Suprapubic skin (tissue), 4 donors: ENCODE results near the gene GGT7. TPM values are rescaled to one million over a fixed set of nuclear protein-coding genes. Genes with fewer than 3 reads are reported as not detected.

Experiments
- DNase-seq, 2 donors: peaks; one replicate each; pipeline ENCODE4 v3.0.0-alpha.2; 2019; ENCODE audit warnings: low spot score in 2 of 2
- H3K27ac ChIP-seq: fragments of 200-600 bp; sonication (generic); one replicate; pipeline ENCODE4 v1.5.1; 2019
- H3K27me3 ChIP-seq: fragments of 200-600 bp; sonication (generic); one replicate; pipeline ENCODE4 v1.5.1; 2019
- H3K36me3 ChIP-seq: fragments of 200-600 bp; sonication (generic); one replicate; pipeline ENCODE4 v1.5.1; 2019
- H3K4me1 ChIP-seq: fragments of 200-600 bp; sonication (generic); one replicate; pipeline ENCODE4 v1.5.1; 2019
- H3K4me3 ChIP-seq: fragments of 200-600 bp; sonication (generic); one replicate; pipeline ENCODE4 v1.5.1; 2019; ENCODE audit warnings: mild to moderate bottlenecking
- H3K9me3 ChIP-seq: fragments of 200-600 bp; sonication (generic); one replicate; pipeline ENCODE4 v1.5.1; 2019
- EP300 ChIP-seq: sonication (generic); formaldehyde crosslinking; IDR thresholded peaks from one replicate; pipeline ENCODE4 v1.6.1; 2017; ENCODE audit warnings: antibody characterized with exemption
- POLR2A ChIP-seq, 2 donors: fragments of 450-650 bp; IDR thresholded peaks; one replicate each; pipeline ENCODE4 v1.6.1; 2017; ENCODE audit warnings: antibody characterized with exemption in 2 of 2, mild to moderate bottlenecking in 2 of 2, moderate library complexity in 2 of 2
- POLR2AphosphoS5 ChIP-seq, 3 donors: sonication (generic); formaldehyde crosslinking; IDR thresholded peaks; one replicate each; pipeline ENCODE4 v1.6.1; 2017; ENCODE audit warnings: antibody characterized with exemption in 3 of 3
- WGBS: methylation state at CpG from one replicate; pipeline ENCODE4 v1.1.5; 2018; 5-methylcytosine and 5-hydroxymethylcytosine counted together
- total RNA-seq, 4 donors: library from RNA; depleted of rRNA; stranded (reverse); fragments of >200 nt; gene quantifications; one replicate each; pipeline ENCODE4 v1.1.0, GENCODE V29; 2016
- TF ChIP-seq, protein P1 (sequence below), 2 donors: fragments of 200-600 bp in 1 of 2; fragments of 450-650 bp in 1 of 2; sonication (generic) in 1 of 2; IDR thresholded peaks; one replicate each; pipeline ENCODE4 v1.5.1; 2016 to 2019; ENCODE audit warnings: antibody characterized with exemption in 2 of 2, mild to moderate bottlenecking in 1 of 2, moderate library complexity in 1 of 2

The GGT7 gene
- total RNA-seq, 4 donors from 2014 or later: 4.3 to 13.1 (median 11.1) TPM

DNA sequence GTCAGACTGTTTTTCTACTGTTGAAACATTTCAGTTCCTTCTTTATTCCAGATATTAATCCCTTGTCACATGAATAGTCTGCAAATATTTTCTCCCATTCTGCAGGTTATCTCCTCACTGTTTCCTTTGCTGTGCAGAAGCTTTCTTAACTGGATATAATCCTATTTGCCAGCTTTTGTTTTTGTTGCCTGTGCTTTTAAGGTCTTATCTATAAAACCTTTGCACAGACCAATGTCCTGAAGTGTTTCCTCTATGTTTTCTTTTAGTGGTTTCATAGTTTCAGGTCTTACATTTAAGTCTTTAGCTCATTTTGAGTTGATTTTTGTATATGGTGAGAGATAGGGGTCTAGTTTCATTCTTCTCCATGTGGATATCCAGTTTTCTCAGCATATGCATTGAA lies 66.4 kb downstream of the GGT7 start:
- H3K27ac ChIP-seq: no peak overlapping the region
- TF ChIP-seq, protein P1, sequence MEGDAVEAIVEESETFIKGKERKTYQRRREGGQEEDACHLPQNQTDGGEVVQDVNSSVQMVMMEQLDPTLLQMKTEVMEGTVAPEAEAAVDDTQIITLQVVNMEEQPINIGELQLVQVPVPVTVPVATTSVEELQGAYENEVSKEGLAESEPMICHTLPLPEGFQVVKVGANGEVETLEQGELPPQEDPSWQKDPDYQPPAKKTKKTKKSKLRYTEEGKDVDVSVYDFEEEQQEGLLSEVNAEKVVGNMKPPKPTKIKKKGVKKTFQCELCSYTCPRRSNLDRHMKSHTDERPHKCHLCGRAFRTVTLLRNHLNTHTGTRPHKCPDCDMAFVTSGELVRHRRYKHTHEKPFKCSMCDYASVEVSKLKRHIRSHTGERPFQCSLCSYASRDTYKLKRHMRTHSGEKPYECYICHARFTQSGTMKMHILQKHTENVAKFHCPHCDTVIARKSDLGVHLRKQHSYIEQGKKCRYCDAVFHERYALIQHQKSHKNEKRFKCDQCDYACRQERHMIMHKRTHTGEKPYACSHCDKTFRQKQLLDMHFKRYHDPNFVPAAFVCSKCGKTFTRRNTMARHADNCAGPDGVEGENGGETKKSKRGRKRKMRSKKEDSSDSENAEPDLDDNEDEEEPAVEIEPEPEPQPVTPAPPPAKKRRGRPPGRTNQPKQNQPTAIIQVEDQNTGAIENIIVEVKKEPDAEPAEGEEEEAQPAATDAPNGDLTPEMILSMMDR (IDR thresholded peaks at IDR 0.05): no peak
- TF ChIP-seq EP300: no peak
- no peak for TF ChIP-seq POLR2A (IDR thresholded peaks at IDR 0.05)
- no peak for TF ChIP-seq POLR2AphosphoS5 (IDR thresholded peaks at IDR 0.05)
- H3K4me3 ChIP-seq: no peak overlapping the region
- no peak for DNase-seq
- H3K4me1 ChIP-seq: no peaks in the 10 kb centered on the region
- no peaks in the 10 kb centered on the region for H3K36me3 ChIP-seq
- H3K27me3 ChIP-seq: no peaks in the 10 kb centered on the region
- no peaks in the 10 kb centered on the region for H3K9me3 ChIP-seq

DNA sequence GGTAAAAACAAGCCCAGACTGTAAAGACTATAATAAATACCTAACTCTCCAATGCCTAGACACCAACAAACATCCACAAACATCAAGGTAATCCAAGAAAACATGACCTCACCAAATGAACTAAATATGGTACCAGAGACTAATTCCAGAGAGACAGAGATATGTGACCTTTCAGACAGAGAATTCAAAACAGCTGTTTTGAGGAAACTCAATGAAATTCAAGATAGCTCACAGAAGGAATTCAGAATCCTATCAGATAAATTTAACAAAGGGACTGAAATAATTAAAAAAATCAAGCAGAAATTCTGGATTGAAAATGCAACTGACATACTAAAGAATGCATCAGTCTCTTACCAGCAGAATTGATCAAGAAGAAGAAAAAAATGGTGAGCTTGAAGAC lies 73.8 kb downstream of the GGT7 start:
- Histone ChIP-seq H3K36me3 (peaks cover 4% of the 10 kb centered on the region), H3K4me3 (no peak overlapping the region), H3K4me1 (peaks cover 9% of the 10 kb centered on the region), H3K27me3 (no peaks in the 10 kb centered on the region), H3K9me3 (no peaks in the 10 kb centered on the region), H3K27ac (no peak overlapping the region)
- no peak for DNase-seq
- TF ChIP-seq, protein P1 (IDR thresholded peaks at IDR 0.05): no peak
- no peak for TF ChIP-seq EP300
- TF ChIP-seq POLR2AphosphoS5 (IDR thresholded peaks at IDR 0.05): no peak
- TF ChIP-seq POLR2A (IDR thresholded peaks at IDR 0.05): no peak

DNA sequence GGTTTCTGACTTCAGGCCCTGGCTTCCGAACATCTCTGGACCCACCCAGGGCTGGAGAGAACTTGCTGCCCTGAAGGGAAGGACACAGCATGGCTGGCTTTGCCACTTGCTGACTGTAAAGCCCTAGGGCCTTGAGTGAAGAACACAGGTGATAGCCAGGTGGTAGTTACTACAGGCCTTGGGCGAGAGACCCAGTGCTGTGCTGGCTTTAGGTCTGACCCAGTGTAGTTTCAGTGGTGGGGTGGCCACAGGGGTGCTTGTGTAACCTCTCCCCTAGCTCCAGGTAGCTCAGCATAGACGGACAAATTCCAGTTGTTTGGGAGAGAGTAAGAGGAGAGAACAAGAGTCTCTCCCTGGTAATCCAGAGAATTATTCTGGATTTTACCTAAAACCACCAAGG lies 74.3 kb downstream of the GGT7 start:
- WGBS: 63% methylated on average over 3 of the region's 3 CpGs
- Histone ChIP-seq H3K27ac (no peak overlapping the region), H3K36me3 (peaks cover 4% of the 10 kb centered on the region), H3K27me3 (no peaks in the 10 kb centered on the region), H3K9me3 (no peaks in the 10 kb centered on the region), H3K4me3 (no peak overlapping the region), H3K4me1 (peaks cover 9% of the 10 kb centered on the region)
- DNase-seq: no peak
- no peak for TF ChIP-seq POLR2A (IDR thresholded peaks at IDR 0.05)
- TF ChIP-seq, protein P1 (IDR thresholded peaks at IDR 0.05): no peak

DNA sequence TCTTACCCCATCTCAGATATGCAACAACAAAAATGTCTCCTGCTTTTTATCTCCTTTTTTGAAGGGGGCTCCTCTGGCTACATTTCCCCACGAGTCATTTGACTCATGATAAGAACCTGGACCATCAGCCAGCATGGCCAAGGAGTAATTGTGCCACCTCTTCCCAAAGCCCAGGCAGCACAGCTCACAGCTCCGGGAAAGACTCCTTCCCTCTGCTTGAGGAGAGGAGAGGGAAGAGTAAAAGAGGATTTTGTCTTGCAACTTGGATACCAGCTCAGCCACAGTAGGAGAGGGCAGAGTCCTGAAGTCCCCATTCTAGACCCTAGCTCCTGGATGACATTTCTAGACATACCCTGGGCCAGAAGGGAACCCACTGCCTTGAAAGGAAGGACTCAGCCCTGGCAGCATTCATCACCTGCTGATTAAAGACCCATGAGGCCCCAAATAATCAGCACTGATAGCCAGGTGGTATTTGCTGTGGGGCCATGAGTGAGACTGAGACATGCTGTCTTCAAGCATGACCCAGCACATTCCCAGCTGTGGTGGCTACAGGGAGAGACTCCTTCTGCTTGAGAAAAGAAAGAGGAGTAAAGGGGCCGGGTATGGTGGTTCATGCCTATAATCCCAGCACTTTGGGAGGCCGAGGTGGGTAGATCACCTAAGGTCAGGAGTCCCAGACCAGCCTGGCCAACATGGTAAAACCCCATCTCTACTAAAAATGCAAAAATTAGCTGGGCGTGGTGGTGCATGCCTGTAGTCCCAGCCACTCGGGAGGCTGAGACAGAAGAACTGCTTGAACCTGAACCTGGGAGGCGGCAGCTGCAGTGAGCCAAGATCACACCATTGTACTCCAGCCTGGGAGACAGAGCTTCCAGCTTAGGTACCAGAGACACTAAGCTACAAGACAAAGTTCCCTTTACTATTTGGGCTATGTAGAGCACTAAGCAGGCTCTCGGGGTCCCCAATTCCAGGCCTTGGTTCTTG lies 75.4 kb downstream of the GGT7 start:
- no peak for DNase-seq
- H3K4me3 ChIP-seq: no peak overlapping the region
- no peak overlapping the region for H3K27ac ChIP-seq
- peaks cover 4% of the 10 kb centered on the region for H3K36me3 ChIP-seq
- WGBS: 95% methylated on average over 5 of the region's 8 CpGs
- H3K4me1 ChIP-seq: peaks cover 9% of the 10 kb centered on the region
- TF ChIP-seq POLR2A (IDR thresholded peaks at IDR 0.05): no peak
- H3K27me3 ChIP-seq: no peaks in the 10 kb centered on the region
- no peaks in the 10 kb centered on the region for H3K9me3 ChIP-seq

Other genes with a start within 250 kb of the GGT7 start
- gene PIGU, start 195.8 kb downstream of the GGT7 start, total RNA-seq: 10 to 100 TPM; 13.6 to 21.7 (median 16.2) TPM
- gene TP53INP2, start 168.5 kb downstream of the GGT7 start, total RNA-seq: 10 to 100 TPM in 2 of 4 donors, 1 to 10 TPM in 2; 8.1 to 19.4 (median 10.7) TPM
- 10 to 100 TPM; 27.7 to 48.4 (median 40.5) TPM for gene NCOA6, start 47.2 kb downstream of the GGT7 start, total RNA-seq
- 100 to 1,000 TPM in 1 of 4 donors, 10 to 100 TPM in 3; 58.9 to 114 (median 85.3) TPM for gene ACSS2, start 3.8 kb upstream of the GGT7 start, total RNA-seq
- 10 to 100 TPM; 56.5 to 86.7 (median 75.2) TPM for gene GSS, start 83.0 kb upstream of the GGT7 start, total RNA-seq
- under 1 TPM in 3 of 4 donors, not detected in 1; 0.18 to 0.97 (median 0.30) TPM for gene MYH7B, start 83.0 kb upstream of the GGT7 start, total RNA-seq
- 10 to 100 TPM; 48.4 to 87.3 (median 57.8) TPM for gene TRPC4AP, start 220.0 kb upstream of the GGT7 start, total RNA-seq